Measurements from ENCODE around the gene TST. TPM values are rescaled to one million over a fixed set of nuclear protein-coding genes. Genes with fewer than 3 reads are reported as not detected.
A peak's percentile ranks its signal among the peaks of the same experiment; 100 is the strongest.

Gene TST
- total and polyA plus RNA-seq, 2 experiments from 2014 or later = 17.2 to 44.5 TPM

DNA sequence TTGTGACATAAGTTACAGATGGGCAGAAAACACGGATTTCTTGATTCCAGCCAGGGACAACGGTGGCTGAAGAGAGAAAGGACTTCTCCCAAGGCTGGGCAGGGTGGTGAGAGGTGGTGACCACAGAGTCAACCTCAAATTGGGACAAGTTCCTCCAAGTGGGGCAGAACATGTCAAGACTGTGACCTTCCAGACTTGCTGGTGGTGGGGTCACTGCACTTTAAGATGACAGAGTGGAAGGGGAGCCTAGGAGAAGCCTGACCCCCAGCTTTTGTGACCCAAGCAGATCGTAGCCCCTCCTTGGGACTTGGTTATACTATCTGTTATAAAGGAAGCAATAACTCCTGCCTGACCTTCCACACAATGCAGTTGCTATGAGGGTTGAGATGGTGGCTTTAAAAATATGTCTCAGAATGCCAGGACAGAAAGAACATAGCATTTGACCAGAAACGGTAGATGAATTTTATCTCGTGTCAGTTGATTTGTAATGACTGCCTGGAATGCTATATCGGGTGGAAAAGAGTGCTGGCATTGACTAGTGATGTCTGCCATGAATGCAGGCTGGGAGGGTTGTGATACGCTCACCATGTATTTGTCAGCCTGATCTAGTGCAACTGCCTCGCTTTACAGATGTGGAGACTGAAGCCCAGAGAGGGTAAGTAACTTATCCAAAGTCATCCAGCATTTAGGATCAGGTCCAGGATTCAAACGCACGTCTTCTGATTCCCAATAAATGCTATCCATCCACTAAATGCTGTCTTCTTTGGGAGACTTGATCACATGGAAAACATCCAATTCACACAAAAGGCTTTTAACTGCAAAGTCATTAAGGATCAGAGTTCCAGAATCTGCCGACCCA, 18.3 kb downstream of the TST start:
- Histone ChIP-seq H3K9ac (no peak overlapping the region), H3K27me3 (replicated peaks; ENCODE audit: insufficient read depth) (peaks cover 16% of the 10 kb centered on the region), H3K27ac (no peak overlapping the region), H3K9me3 (ENCODE audit: low read depth) (no peaks in the 10 kb centered on the region), H4K20me1 (ENCODE audit: insufficient read depth) (no peaks in the 10 kb centered on the region), H3K36me3 (ENCODE audit: low read depth) (no peaks in the 10 kb centered on the region), H3F3A (ENCODE audit: insufficient read depth) (no peaks in the 10 kb centered on the region), H3K4me1 (ENCODE audit: insufficient read depth) (no peaks in the 10 kb centered on the region), H3K79me2 (ENCODE audit: insufficient read depth) (no peaks in the 10 kb centered on the region), H3K4me3 (no peak overlapping the region), H2AFZ (no peak overlapping the region), H3K4me2 (ENCODE audit: unreplicated experiment) (no peak overlapping the region), H3K9me2 (ENCODE audit: insufficient read depth) (no peaks in the 10 kb centered on the region)
- no peak for TF ChIP-seq EZH2 (IDR thresholded peaks at IDR 0.05; ENCODE audit: insufficient read depth, poor library complexity, severe bottlenecking)
- no peak for TF ChIP-seq EZH2phosphoT487 (IDR thresholded peaks at IDR 0.05; ENCODE audit: insufficient read depth, low read depth)
- in situ Hi-C loops (cut with MboI) = no loop called here
- WGBS, 2 experiments (ENCODE audit: low coverage in 1 of 2, low lambda C conversion rate in 2 of 2, missing lambda C conversion rate in 2 of 2) = 36 to 40% methylated on average over 11 of the region's 11 CpGs
- no peak for DNase-seq

DNA sequence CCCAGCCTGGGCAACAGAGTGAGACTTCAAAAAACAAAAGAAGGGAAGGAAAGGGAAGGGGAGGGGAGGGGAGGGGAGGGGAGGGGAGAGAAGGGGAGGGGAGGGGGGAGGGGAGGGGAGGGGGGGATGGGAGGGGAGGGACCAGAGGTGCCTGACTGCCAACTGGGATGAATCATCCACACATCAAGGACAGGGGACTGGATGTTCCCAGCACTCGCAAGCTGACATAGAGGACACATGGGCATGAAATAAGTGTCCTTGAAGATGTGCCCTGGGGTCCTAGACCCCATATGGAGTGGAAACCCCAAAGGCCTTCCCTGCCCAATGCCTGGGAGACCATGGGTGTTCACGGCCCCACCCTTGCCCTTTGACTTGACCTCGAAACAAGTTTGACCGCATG, 19.8 kb downstream of the TST start:
- Histone ChIP-seq H3K79me2 (ENCODE audit: insufficient read depth) (no peaks in the 10 kb centered on the region), H4K20me1 (ENCODE audit: insufficient read depth) (no peaks in the 10 kb centered on the region)
- WGBS, 2 experiments (ENCODE audit: low coverage in 1 of 2, low lambda C conversion rate in 2 of 2, missing lambda C conversion rate in 2 of 2) = 95 to 98% methylated on average over 4 of the region's 4 CpGs

DNA sequence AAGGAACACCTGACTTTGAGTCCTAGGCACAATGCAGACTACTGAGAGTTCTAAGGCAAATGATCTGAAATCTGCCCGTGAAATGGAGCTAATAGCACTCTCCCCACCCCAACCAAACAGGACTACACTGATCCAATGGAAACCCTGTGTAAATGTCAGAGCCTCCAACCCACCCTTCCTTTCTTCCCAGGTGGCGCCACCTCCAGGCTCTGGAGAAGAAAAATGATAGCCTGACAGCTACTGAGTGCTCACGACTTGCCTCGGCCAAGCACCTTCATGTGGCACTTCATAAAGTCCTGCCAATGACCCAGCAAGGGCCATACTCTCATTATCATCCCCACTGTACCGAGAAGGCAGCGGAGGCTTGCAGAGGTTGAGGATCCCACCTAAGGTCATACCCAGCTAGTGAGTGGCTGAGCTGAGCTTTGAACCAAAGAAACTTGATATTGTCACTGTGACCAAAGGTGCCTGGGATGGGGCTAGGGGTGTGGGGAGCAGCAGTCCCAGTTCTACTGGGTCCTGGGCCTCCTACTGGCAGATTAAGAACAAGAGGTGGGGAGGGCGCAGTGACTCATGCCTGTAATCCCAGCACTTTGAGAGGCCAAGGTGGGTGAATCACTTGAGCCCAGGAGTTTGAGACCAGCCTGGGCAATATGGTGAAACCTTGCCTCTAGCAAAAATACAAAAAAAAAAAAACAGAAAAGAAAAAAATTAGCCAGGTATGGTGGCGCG, 20.5 kb downstream of the TST start:
- no peaks in the 10 kb centered on the region for H3K4me1 ChIP-seq (ENCODE audit: insufficient read depth)
- DNase-seq = peak; percentile 62
- no peak overlapping the region for H2AFZ ChIP-seq
- peaks cover 13% of the 10 kb centered on the region; the same call in 1 of the 2 replicates for H3K27me3 ChIP-seq (replicated peaks; ENCODE audit: insufficient read depth)
- no peaks in the 10 kb centered on the region for H3K36me3 ChIP-seq (ENCODE audit: low read depth)
- no peaks in the 10 kb centered on the region for H3F3A ChIP-seq (ENCODE audit: insufficient read depth)
- H3K4me3 ChIP-seq = no peak overlapping the region
- no peaks in the 10 kb centered on the region for H3K79me2 ChIP-seq (ENCODE audit: insufficient read depth)
- no peaks in the 10 kb centered on the region for H3K9me3 ChIP-seq (ENCODE audit: low read depth)
- no peaks in the 10 kb centered on the region for H4K20me1 ChIP-seq (ENCODE audit: insufficient read depth)
- H3K4me2 ChIP-seq (ENCODE audit: unreplicated experiment) = no peak overlapping the region
- H3K9ac ChIP-seq = no peak overlapping the region
- TF ChIP-seq EZH2phosphoT487 (IDR thresholded peaks at IDR 0.05; ENCODE audit: insufficient read depth, low read depth) (no peak), EZH2 (IDR thresholded peaks at IDR 0.05; ENCODE audit: insufficient read depth, poor library complexity, severe bottlenecking) (no peak)
- 44 to 50% methylated on average over 9 of the region's 9 CpGs for WGBS, 2 experiments (ENCODE audit: low coverage in 1 of 2, low lambda C conversion rate in 2 of 2, missing lambda C conversion rate in 2 of 2)
- in situ Hi-C loops (cut with MboI) = no loop called here
- no peaks in the 10 kb centered on the region for H3K9me2 ChIP-seq (ENCODE audit: insufficient read depth)
- no peak overlapping the region for H3K27ac ChIP-seq

More for the DNA sequence above, 19.8 kb downstream of the TST start:
- H3K27me3 ChIP-seq (replicated peaks; ENCODE audit: insufficient read depth) = peaks cover 11% of the 10 kb centered on the region; the same call in 1 of the 2 replicates
- H3K27ac ChIP-seq = no peak overlapping the region
- no peak overlapping the region for H2AFZ ChIP-seq
- TF ChIP-seq EZH2 (IDR thresholded peaks at IDR 0.05; ENCODE audit: insufficient read depth, poor library complexity, severe bottlenecking) (no peak), EZH2phosphoT487 (IDR thresholded peaks at IDR 0.05; ENCODE audit: insufficient read depth, low read depth) (no peak)
- in situ Hi-C loops (cut with MboI) = no loop called here
- H3K4me2 ChIP-seq (ENCODE audit: unreplicated experiment) = no peak overlapping the region
- no peaks in the 10 kb centered on the region for H3K36me3 ChIP-seq (ENCODE audit: low read depth)
- H3K4me1 ChIP-seq (ENCODE audit: insufficient read depth) = no peaks in the 10 kb centered on the region
- H3F3A ChIP-seq (ENCODE audit: insufficient read depth) = no peaks in the 10 kb centered on the region
- no peak overlapping the region for H3K4me3 ChIP-seq
- H3K9me2 ChIP-seq (ENCODE audit: insufficient read depth) = no peaks in the 10 kb centered on the region
- H3K9ac ChIP-seq = no peak overlapping the region
- no peaks in the 10 kb centered on the region for H3K9me3 ChIP-seq (ENCODE audit: low read depth)
- no peak for DNase-seq

DNA sequence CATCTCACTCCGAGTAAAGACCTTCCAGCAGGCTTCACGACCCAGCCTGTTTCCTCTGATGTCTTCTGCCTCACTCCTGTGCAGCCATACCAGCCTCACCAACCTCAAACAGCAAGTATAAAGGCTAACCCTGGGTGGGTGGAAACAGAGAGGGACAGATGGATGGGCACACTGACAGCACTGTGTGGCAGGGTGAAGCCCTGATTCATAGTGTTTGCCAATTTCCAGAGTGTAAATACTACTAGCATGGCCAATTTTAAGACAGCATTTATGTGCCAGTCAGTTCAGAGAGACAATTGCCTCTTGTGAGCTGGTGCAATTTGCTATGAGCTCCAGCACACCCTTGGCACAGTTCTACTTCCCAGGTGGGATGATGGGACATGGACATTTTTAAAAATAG, 21.5 kb downstream of the TST start:
- no peak for TF ChIP-seq EZH2phosphoT487 (IDR thresholded peaks at IDR 0.05; ENCODE audit: insufficient read depth, low read depth)
- no peak for TF ChIP-seq EZH2 (IDR thresholded peaks at IDR 0.05; ENCODE audit: insufficient read depth, poor library complexity, severe bottlenecking)
- no peak overlapping the region for H3K4me2 ChIP-seq (ENCODE audit: unreplicated experiment)
- no peak for DNase-seq
- H3K9me3 ChIP-seq (ENCODE audit: low read depth) = no peaks in the 10 kb centered on the region
- no peak overlapping the region for H3K27ac ChIP-seq
- no peak overlapping the region for H2AFZ ChIP-seq
- in situ Hi-C loops (cut with MboI) = no loop called here
- 65 to 66% methylated on average over 2 of the region's 2 CpGs for WGBS, 2 experiments (ENCODE audit: low coverage in 1 of 2, low lambda C conversion rate in 2 of 2, missing lambda C conversion rate in 2 of 2)
- no peaks in the 10 kb centered on the region for H3K36me3 ChIP-seq (ENCODE audit: low read depth)
- H3K9me2 ChIP-seq (ENCODE audit: insufficient read depth) = no peaks in the 10 kb centered on the region
- no peaks in the 10 kb centered on the region for H3K4me1 ChIP-seq (ENCODE audit: insufficient read depth)
- no peak overlapping the region for H3K4me3 ChIP-seq
- no peaks in the 10 kb centered on the region for H3F3A ChIP-seq (ENCODE audit: insufficient read depth)
- no peaks in the 10 kb centered on the region for H3K79me2 ChIP-seq (ENCODE audit: insufficient read depth)
- no peak overlapping the region for H3K9ac ChIP-seq
- peaks cover 16% of the 10 kb centered on the region; the same call in 1 of the 2 replicates for H3K27me3 ChIP-seq (replicated peaks; ENCODE audit: insufficient read depth)
- no peaks in the 10 kb centered on the region for H4K20me1 ChIP-seq (ENCODE audit: insufficient read depth)
